Hematopoietic multipotent progenitor cell (in vitro differentiated cells): ENCODE results near the gene PRKCD. TPM values are rescaled to one million over a fixed set of nuclear protein-coding genes. Genes with fewer than 3 reads are reported as not detected.

ENCODE experiments used
- DNase-seq, 3 donors: peaks; one replicate each; pipeline ENCODE4 v3.0.0-alpha.2; 2011 to 2015; ENCODE audit warnings: low read depth in 2 of 3, low spot score in 2 of 3
- total RNA-seq: library from RNA; depleted of rRNA; stranded (reverse); fragments of >200 nt; gene quantifications from one replicate; pipeline ENCODE4 v1.2.3, GENCODE V29; 2012

PRKCD gene
- total RNA-seq: 5.7 TPM

GRCh38 chr3:53160660-53161449 lies at the start of gene PRKCD:
PRKCD (plus strand) TSS chr3:53161209; CDS start chr3:53178423, 17,214 bp downstream.
- peak; percentile 62 to 70 (median 67) for DNase-seq

DNA sequence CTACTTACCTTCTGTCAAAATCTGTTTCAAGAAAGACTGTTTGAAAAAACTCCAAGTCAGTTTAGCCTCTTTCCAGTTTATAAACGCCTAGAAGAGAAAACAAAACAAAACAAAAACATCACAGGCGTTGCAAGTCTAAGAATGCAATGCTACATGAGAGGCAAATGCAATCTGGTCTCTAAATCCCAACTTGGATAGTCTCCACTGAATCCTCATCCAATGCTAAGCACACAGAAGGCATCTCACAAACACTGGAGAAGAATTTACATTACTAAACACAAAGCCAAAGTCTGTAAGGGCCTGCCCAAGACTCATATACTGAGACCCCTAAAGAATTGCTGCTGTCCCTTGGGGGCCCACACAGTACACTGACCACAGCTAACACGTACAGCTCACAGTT lies 49.2 kb upstream of the PRKCD start:
- DNase-seq: no peak

DNA sequence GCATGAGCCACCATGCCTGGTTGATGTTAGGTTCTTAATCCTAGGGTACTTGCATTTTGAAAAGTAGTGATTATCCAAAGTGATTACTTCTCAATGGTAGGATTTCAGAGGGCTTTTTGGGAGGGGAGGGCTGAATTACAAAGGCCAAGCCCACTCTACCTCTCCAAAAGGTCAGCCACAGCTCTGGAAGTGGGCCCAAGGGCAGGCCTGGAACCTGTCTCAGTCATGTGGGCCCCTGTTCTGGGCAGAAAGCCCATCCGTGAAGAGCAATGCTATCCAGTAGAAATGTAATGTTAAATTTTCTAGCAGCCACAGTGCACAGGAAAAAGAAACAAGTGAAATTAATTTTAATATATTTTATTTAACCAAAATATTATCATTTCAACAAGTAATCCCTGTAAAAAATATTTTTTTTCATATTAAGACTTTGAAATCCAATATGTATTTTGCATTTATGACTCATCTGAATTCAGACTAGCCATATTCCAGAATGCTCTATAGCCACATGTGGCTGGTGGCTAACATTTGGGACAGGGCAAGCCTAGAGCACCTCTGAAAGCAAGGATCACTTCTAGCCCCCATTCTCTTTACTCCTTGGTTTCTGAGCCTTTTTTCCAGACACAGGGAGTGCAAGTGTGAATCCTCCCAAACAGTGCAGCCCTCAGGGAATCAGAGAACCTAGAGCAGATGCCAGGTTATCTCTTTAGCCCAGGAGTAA lies 47.6 kb upstream of the PRKCD start:
- DNase-seq: no peak

GRCh38 chr3:53114011-53114400 lies 47.0 kb upstream of the PRKCD start:
- peak; percentile 71 to 85 (median 75) for DNase-seq

- peak in 1 of 3 donors; percentile 32 for DNase-seq
Measured at GRCh38 chr3:53114412-53115074, 46.5 kb upstream of the PRKCD start.

GRCh38 chr3:53116956-53117355 lies 44.1 kb upstream of the PRKCD start:
- no peak for DNase-seq

- DNase-seq: no peak
Measured at GRCh38 chr3:53120336-53120735, 40.7 kb upstream of the PRKCD start.

DNA sequence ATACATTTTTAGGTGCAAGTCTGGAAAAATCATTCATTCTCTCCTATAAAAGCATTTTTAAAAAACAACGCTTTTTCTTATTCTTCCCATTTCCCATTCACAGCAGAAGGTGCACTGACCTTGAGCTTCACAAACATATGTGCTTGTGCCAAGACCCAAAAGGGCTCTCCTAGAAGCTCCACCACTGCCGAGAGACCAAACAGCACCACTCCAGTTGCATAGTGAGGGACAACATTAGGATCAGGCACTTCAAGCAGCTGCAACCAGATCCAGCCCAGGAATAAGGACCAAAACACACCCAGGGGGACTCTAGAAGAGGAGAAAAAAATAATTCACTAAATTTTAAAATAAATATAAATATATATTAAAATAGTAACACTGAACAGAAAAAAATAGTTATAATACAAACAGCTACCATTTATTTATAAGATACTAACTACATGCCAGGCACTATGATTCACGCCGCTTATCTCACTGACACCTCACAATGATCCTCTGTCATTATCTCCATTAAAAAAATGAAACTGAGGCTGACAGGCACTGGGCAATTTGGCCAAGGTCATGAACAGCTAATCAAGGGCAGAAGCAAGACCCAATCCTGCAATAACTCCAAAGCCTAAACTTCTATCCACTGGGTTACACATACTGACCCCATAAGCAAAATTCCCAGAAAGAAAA lies 38.6 kb upstream of the PRKCD start:
- DNase-seq: no peak

DNA sequence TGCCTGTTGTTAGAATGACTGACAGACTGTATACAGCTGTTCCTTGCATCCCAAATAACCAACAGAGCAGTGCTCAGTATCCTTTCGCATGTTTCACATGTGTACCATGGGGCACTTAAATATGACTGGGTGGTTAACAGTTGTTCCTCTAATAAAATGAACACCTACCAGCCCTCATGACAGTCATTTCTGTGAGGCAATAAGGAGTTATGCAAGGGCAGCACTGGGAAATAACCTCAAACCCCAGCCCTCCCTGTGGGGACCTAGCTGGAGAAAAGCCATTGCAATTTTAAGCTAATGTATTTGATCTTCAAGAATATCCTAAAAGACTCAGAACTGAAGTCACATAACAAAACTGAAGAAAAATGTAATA lies 38.1 kb upstream of the PRKCD start:
- DNase-seq: no peak

DNA sequence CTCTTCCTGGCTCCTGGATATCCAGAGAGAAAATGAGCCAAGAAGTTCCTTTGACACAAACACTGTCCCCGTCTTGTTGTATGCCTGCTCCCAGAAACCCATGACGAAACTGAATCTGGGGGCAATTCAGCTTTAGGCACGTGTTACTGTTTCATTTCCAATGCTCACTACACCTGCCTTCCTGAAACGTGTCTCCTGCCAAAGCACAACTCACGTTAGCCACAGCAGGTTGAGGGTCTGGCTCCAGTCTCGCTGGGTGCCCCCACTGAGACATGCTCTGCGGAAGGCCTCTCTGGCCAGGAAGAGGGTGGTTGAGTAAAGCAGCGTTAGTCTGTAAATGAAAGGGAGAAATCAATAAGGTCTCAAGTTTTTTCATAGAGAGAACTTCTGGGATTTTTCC lies 37.5 kb upstream of the PRKCD start:
- DNase-seq: no peak

DNA sequence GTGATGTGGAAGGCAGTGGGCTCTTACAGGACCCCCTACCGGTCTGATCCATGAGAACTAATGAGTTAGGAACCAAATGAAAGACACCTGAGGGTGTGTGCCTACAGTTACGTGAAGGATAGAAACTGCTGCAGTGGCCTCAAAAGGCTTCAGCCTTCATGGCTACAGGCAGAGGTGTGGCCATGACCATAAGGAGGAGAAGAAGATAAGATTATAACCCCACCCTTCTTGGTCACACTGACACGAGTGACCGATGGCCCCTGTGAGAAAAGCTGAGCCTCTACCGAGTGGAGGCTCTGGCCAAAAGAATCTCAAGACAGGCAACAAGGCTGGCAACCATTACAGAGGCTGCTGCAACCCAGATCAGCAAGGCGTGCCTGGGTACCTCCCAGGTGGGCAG lies 37.1 kb upstream of the PRKCD start:
- DNase-seq: no peak

DNA sequence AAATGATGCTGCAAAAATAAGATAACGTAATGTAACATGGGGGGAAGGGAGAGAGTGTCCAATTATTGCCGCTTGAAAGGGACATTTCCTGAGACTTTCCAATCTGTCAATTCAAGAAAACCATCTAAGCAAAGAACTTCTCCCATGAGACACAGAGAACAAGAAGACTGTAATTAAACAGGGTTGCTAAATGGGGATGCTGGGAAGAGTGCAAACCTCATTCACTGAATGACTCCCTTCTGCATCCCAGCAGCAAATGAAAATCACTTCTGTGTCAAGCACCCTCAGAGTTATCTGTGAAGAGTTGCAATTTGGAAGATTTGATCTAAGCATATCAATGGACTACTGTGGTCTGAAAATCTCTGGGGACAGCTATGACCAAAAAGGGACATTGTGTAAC lies 34.4 kb upstream of the PRKCD start:
- no peak for DNase-seq

DNA sequence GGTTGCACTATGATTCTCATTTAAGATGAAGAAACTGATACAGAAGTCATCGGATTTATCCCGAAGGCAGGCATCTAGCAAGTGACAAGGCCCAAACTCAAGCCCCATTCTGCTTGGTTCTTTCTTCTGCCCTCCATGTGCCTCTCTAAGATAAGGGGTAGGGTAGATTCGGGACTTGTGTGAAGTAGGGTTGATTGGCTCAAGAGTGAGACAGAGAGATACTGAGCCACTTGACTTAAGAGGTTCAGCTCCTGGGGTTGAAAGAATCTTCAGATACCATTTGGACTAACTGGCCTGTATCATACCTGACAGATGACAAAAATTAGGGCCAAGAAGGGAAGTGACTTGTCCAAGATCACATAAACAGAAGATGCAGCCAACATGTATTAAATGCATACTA lies 31.7 kb upstream of the PRKCD start:
- peak in 1 of 3 donors; percentile 6 for DNase-seq

- peak; percentile 96 to 98 (median 97) for DNase-seq
Measured at GRCh38 chr3:53130179-53131061, 30.6 kb upstream of the PRKCD start, which contains the start of gene RFT1. RFT1 (minus strand) TSS chr3:53130435; CDS start chr3:53130400, 35 bp downstream.

GRCh38 chr3:53131096-53131495 lies 29.9 kb upstream of the PRKCD start:
- no peak for DNase-seq

DNA sequence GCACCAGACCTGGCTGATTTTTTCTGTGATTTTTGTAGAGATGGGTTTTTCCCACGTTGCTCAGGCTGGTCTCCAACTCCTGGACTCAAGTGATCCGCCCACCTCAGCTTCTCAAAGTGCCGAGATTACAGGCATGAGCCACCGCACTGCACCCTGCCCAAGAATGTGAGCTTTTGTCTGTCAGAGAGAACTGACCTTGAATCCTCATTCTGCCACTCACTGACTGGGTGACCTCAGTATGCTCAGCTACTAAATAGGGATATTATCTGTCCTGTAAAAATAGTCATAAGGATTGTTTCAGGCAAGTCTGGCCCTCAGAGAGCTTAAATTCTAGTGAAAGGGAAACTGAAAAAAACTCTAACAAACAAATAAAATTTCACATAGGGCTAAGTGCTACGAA lies 28.7 kb upstream of the PRKCD start:
- no peak for DNase-seq

DNA sequence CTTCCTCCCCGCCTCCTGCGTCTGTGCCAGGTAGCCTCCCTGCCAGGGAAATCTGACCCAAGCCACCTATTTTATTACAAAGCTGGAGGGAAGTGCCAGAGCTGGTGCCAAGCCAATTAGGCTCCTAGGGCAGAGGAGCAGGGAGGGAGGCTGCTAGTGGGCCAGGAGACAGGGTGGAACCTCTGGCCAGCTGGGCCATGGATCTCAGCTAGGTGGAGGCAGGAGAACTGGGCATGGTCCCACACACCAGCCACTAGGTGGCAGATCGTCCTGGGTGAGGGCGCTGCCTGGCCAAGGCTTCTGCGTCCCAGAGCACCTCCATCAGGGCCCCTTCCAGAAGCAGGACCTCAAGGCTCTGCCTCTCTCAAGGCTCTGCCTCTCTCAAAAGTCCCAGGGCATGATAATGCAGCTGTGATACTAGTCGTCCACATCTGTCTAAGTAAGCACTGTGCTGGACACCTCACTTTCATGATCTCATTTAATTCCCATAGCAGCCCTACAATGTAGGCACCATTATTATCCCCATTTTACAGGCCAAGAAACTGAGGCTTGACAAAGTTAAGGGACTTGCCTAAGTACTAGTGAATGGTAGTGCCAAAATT lies 26.3 kb upstream of the PRKCD start:
- DNase-seq: peak in 2 of 3 donors; percentile 68 to 79

DNA sequence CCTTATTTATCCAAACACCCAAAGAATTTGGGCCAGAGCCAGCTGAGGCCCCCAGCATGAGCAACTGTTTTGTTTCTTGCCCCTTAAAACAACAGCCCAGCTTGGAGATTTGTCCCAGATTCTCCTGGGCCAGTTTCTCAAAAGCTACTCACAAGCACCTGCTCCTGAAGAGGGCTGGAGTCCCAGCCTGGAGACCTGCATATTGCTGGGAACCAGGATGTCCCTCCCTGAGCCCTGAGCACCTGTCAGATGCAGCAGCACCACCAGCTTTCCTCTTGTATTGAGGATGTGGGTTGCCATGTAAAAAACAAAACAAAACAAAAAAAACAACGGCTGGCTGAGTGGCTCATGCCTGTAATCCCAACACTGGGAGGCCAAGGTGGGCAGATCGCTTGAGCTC lies 23.8 kb upstream of the PRKCD start:
- peak in 1 of 3 donors; percentile 28 for DNase-seq

DNA sequence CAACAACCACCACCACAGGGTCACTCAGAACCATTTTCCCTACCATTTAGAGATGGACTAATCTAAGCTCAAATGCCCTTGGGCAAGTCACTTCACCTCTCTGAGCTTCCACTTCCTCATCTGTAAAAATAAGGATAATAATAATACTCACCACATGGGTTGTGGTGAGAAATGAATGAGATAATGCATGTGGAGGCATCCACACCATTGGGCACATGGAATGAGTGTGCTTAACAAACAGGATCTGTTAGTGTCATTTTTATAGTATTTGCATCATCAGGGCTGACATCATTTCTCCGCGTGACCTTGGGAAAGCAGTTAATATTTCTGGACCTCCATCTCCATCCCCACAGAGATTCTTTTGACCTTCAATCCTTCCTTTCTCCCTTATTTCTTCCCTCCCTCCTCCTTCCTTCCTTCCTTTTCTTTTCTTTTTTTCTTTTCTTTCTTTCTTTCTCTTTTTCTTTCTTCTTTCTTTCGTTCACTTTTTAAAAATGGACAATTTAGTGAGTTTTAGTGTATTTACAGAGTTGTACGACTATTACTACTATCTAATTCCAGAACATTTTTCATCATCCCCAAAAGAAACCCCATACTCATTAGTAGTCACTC lies 23.1 kb upstream of the PRKCD start:
- DNase-seq: no peak
